Measurements from ENCODE around the gene BIN1. TPM values are rescaled to one million over a fixed set of nuclear protein-coding genes. Genes with fewer than 3 reads are reported as not detected.
A peak's percentile ranks its signal among the peaks of the same experiment; 100 is the strongest.

BIN1 gene, protein sequence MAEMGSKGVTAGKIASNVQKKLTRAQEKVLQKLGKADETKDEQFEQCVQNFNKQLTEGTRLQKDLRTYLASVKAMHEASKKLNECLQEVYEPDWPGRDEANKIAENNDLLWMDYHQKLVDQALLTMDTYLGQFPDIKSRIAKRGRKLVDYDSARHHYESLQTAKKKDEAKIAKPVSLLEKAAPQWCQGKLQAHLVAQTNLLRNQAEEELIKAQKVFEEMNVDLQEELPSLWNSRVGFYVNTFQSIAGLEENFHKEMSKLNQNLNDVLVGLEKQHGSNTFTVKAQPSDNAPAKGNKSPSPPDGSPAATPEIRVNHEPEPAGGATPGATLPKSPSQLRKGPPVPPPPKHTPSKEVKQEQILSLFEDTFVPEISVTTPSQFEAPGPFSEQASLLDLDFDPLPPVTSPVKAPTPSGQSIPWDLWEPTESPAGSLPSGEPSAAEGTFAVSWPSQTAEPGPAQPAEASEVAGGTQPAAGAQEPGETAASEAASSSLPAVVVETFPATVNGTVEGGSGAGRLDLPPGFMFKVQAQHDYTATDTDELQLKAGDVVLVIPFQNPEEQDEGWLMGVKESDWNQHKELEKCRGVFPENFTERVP
- total RNA-seq (10 to 100 TPM; 22.9 to 37.9 TPM), polyA plus RNA-seq (10 to 100 TPM; 15.4 to 20.3 TPM)
- long read RNA-seq, donor 1, transcript BIN1-209 (15 exons, 2,293 nt): minor isoform, 31 of 175 reads
- long read RNA-seq, donor 1, transcript BIN1-211 (14 exons, 2,143 nt): major isoform, 64 of 175 reads
- long read RNA-seq, donor 1, transcript BIN1-204 (13 exons, 2,074 nt): minor isoform, 18 of 175 reads
- long read RNA-seq, donor 1, partial matches to known transcripts: 16 of 175 reads
- long read RNA-seq, donor 1, other reads (novel, unspliced or antisense): 42 of 175 reads
- long read RNA-seq, donor 2, transcript BIN1-211 (14 exons, 2,143 nt): major isoform, 10 of 32 reads
- long read RNA-seq, donor 2, transcript BIN1-209 (15 exons, 2,293 nt): minor isoform, 7 of 32 reads
- long read RNA-seq, donor 2, partial matches to known transcripts: 7 of 32 reads
- long read RNA-seq, donor 2, other reads (novel, unspliced or antisense): 6 of 32 reads

DNA sequence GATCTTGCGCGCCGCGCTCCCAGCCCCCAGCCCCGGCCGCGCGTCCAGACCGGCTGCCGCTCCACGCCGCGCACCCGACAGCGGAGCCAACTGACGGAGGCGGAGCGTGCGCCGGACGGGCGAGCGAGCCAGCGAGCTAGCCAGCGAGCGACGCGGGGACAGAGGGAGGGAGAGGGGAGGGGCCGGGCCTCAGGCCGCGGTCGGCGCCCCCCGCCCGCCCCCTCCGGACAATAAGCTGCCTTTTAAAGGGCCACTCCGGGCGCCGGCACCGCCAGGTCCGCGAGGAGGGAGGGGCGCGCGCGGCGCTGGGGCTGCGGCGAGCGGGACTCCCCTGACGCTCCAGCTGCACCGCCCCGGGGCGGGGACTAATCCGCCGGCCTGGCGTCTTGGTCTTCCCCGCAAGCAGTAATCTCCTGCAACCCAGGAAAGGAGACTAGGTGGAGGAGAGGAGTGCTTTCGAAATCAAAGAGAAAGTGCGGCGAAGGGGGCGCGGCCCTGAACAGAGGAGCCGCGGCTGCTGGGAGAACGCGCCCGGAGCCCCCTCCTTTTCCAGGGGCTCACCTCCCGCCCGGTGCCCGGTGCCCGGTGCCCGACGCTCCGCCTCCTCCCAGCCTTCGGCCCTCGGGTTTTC, at the start of gene BIN1:
BIN1 (minus strand) TSS at position 164 of the 631 bp plus-strand sequence. CDS start 211 bp downstream, outside the sequence.
- no peak within 1 kb of the TSS for H3K27ac ChIP-seq (ENCODE audit: low read depth in 1 of 2, low read length in 2 of 2)
- peak within 1 kb of the TSS; percentile 52 to 73 for H3K4me3 ChIP-seq (ENCODE audit: low read length in 2 of 2)
- 0 to 1% methylated on average over 53 to 77 of the region's 77 CpGs for WGBS, 2 donors
- H3K4me1 ChIP-seq (ENCODE audit: control insufficient read depth in 1 of 2, insufficient read depth in 2 of 2, low read length in 2 of 2): no peaks in the 10 kb centered on the region
- no peaks in the 10 kb centered on the region for H3K36me3 ChIP-seq (ENCODE audit: control insufficient read depth in 1 of 2, insufficient read depth in 2 of 2, low read length in 1 of 2)
- ATAC-seq (ENCODE audit: low FRiP score) (peak; percentile 91), DNase-seq (peak; percentile 90 to 94)
- H3K27me3 ChIP-seq (ENCODE audit: control insufficient read depth in 1 of 2, insufficient read depth in 2 of 2, low read length in 1 of 2): no peaks in the 10 kb centered on the region
- intact Hi-C loops (cut with DNase I): loop anchor here in 1 of 2 donors (2.0 kb wide), 1 partner anchor 42 kb away; no protein-coding TSS in a partner anchor
- no peaks in the 10 kb centered on the region for H3K9me3 ChIP-seq (ENCODE audit: control insufficient read depth, low read length)

DNA sequence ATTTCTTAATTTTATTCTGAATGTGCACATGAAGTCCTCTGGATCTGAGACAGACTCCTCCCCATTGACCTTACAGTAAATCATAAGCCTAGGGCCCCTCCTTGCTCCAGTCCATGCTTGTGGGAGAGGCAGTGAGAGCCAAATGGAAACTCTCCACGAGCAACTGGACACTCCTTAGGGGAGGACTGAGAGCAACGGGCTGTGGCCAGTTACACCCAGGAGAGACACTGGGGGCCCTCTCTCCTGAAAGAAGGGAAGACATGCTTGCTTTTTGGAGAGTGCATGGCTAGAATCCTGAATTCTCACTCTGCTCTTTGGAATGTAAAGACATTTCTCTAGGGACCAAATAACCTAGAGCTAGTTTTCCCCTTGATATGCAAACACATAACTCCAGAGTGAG, 49.0 kb upstream of the BIN1 start:
- Histone ChIP-seq H3K4me3 (ENCODE audit: low read length in 2 of 2) (no peak overlapping the region), H3K27me3 (ENCODE audit: control insufficient read depth in 1 of 2, insufficient read depth in 2 of 2, low read length in 1 of 2) (no peaks in the 10 kb centered on the region), H3K36me3 (ENCODE audit: control insufficient read depth in 1 of 2, insufficient read depth in 2 of 2, low read length in 1 of 2) (no peaks in the 10 kb centered on the region), H3K4me1 (ENCODE audit: control insufficient read depth in 1 of 2, insufficient read depth in 2 of 2, low read length in 2 of 2) (no peaks in the 10 kb centered on the region), H3K27ac (ENCODE audit: low read depth in 1 of 2, low read length in 2 of 2) (no peak overlapping the region), H3K9me3 (ENCODE audit: control insufficient read depth, low read length) (no peaks in the 10 kb centered on the region)
- intact Hi-C loops (cut with DNase I): no loop called here
- DNase-seq: no peak
- WGBS, 2 donors: 46 to 65% methylated on average over 2 of the region's 2 CpGs
- ATAC-seq (ENCODE audit: low FRiP score): peak; percentile 80

DNA sequence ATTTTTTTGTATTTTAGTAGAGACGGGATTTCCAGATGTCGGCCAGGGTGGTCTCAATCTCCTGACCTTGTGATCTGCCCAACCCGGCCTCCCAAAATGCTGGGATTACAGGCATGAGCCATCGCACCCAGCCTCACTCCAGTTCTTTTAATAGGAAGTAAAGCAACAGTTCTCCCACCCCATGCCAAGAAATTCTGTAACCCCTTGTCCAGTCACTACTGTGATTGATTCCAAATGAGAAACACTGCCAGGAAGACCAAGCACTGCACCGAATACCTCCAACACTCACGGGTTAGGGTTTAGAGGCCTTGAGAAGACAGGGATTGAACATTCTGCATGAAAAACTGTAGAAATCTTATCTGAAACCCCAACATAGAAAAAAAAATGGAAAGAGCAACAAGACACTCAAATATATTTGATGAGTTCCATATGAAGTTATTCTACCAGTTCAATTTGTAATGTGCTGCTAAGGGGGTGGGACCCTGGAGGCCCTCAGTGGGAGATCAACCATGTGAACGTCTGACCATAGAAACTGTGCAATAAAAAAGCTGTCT, 48.2 kb upstream of the BIN1 start:
- peak; percentile 62 for ATAC-seq (ENCODE audit: low FRiP score)
- Histone ChIP-seq H3K4me3 (ENCODE audit: low read length in 2 of 2) (no peak overlapping the region), H3K9me3 (ENCODE audit: control insufficient read depth, low read length) (no peaks in the 10 kb centered on the region), H3K27me3 (ENCODE audit: control insufficient read depth in 1 of 2, insufficient read depth in 2 of 2, low read length in 1 of 2) (no peaks in the 10 kb centered on the region), H3K36me3 (ENCODE audit: control insufficient read depth in 1 of 2, insufficient read depth in 2 of 2, low read length in 1 of 2) (no peaks in the 10 kb centered on the region), H3K4me1 (ENCODE audit: control insufficient read depth in 1 of 2, insufficient read depth in 2 of 2, low read length in 2 of 2) (no peaks in the 10 kb centered on the region), H3K27ac (ENCODE audit: low read depth in 1 of 2, low read length in 2 of 2) (no peak overlapping the region)
- no peak for DNase-seq
- intact Hi-C loops (cut with DNase I): no loop called here
- WGBS, 2 donors: 45 to 58% methylated on average over 7 of the region's 7 CpGs

DNA sequence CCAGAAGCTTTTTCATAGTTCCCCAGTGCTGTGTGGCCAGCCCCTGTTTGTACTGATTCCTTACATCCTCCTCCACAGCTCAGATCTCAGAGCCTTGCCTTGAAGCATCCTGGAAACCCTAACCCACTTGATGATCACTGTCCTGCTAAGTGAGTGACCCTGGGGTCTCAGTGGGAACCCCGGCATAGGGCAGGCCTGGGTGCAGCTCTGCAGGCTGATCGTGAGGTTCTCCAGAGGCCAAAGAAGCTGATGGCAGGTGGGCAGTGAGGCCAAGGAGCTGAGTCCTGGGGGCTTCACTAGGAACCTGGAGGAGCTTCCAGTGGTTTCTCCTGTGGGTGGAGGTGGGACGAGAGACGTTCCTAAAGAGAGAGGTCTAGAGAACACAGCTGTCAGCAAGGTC, 47.4 kb upstream of the BIN1 start:
- H3K36me3 ChIP-seq (ENCODE audit: control insufficient read depth in 1 of 2, insufficient read depth in 2 of 2, low read length in 1 of 2): no peaks in the 10 kb centered on the region
- no peaks in the 10 kb centered on the region for H3K27me3 ChIP-seq (ENCODE audit: control insufficient read depth in 1 of 2, insufficient read depth in 2 of 2, low read length in 1 of 2)
- DNase-seq (no peak), ATAC-seq (ENCODE audit: low FRiP score) (no peak)
- no peak overlapping the region for H3K27ac ChIP-seq (ENCODE audit: low read depth in 1 of 2, low read length in 2 of 2)
- intact Hi-C loops (cut with DNase I): no loop called here
- 89 to 93% methylated on average over 4 of the region's 4 CpGs for WGBS, 2 donors
- H3K9me3 ChIP-seq (ENCODE audit: control insufficient read depth, low read length): no peaks in the 10 kb centered on the region
- H3K4me1 ChIP-seq (ENCODE audit: control insufficient read depth in 1 of 2, insufficient read depth in 2 of 2, low read length in 2 of 2): no peaks in the 10 kb centered on the region
- H3K4me3 ChIP-seq (ENCODE audit: low read length in 2 of 2): no peak overlapping the region

DNA sequence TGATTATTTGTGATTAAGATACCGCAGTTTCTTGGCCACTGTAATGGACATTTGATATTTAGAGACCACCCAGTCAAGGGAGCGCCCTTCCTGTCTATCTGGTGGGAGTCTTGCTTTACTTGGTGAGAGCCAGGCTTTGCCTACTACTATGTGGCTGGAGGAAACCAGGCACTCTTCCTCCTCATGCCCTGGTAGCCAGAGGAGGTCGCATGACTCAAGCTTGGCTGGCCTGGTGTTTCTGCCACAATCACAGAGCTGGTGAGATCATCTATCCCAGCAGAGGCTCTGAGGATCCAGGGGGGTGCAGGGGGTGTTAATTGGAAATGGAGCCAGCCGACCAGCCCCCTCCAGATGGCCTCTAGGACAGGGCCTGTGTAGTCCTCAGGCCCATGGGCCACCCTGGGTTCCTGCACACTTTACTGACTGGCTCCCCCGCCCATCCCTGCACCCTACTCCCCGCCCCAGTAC, 46.8 kb upstream of the BIN1 start:
- Histone ChIP-seq H3K36me3 (ENCODE audit: control insufficient read depth in 1 of 2, insufficient read depth in 2 of 2, low read length in 1 of 2) (no peaks in the 10 kb centered on the region), H3K4me3 (ENCODE audit: low read length in 2 of 2) (no peak overlapping the region), H3K4me1 (ENCODE audit: control insufficient read depth in 1 of 2, insufficient read depth in 2 of 2, low read length in 2 of 2) (no peaks in the 10 kb centered on the region), H3K27ac (ENCODE audit: low read depth in 1 of 2, low read length in 2 of 2) (no peak overlapping the region), H3K9me3 (ENCODE audit: control insufficient read depth, low read length) (no peaks in the 10 kb centered on the region), H3K27me3 (ENCODE audit: control insufficient read depth in 1 of 2, insufficient read depth in 2 of 2, low read length in 1 of 2) (no peaks in the 10 kb centered on the region)
- DNase-seq (peak; percentile 66 to 80), ATAC-seq (ENCODE audit: low FRiP score) (peak; percentile 41)
- intact Hi-C loops (cut with DNase I): no loop called here
- WGBS, 2 donors: 81 to 85% methylated on average over 6 of the region's 6 CpGs

DNA sequence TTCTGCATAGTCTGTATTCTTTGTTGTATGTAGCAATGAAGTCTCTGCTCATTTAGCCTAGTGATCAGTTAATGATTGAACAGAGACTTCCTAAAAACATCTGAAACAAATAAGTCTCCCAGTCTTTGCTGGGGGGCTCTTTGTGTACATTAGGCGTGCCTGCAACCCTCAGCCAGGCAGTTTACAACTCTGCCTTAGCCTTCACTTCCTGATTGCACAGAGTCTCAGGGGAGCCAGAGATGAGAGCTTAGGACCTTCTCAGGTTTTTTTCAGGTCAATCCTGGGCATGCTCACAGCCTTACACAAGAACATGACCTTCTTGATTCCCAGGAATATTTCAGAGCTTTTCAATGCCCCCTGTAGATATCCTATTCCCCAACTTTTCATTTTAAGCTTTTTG, 44.0 kb upstream of the BIN1 start:
- Histone ChIP-seq H3K36me3 (ENCODE audit: control insufficient read depth in 1 of 2, insufficient read depth in 2 of 2, low read length in 1 of 2) (no peaks in the 10 kb centered on the region), H3K4me3 (ENCODE audit: low read length in 2 of 2) (no peak overlapping the region), H3K9me3 (ENCODE audit: control insufficient read depth, low read length) (no peaks in the 10 kb centered on the region), H3K27ac (ENCODE audit: low read depth in 1 of 2, low read length in 2 of 2) (no peak overlapping the region), H3K4me1 (ENCODE audit: control insufficient read depth in 1 of 2, insufficient read depth in 2 of 2, low read length in 2 of 2) (no peaks in the 10 kb centered on the region), H3K27me3 (ENCODE audit: control insufficient read depth in 1 of 2, insufficient read depth in 2 of 2, low read length in 1 of 2) (no peaks in the 10 kb centered on the region)
- ATAC-seq (ENCODE audit: low FRiP score) (no peak), DNase-seq (no peak)
- intact Hi-C loops (cut with DNase I): no loop called here
- WGBS, 2 donors: 97 to 100% methylated on average over 1 of the region's 1 CpG

DNA sequence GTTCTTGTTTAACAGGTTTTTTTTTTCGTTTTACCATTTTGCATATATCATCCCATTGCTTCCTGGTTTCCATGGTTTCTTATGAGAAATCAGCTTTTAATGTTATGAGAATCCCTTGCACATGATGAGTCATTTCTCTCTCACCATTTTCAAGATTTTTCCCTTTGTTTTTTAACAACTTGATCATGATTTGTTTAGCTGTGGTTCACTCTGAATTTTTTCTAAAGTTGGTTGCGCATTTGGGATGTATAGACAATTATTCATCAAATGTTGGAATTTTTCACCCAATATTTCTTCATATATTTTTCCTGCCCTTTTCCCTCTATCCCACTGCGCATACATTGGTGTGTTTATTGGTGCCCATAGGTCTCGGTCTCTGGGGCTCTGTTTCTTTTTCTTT, 42.4 kb upstream of the BIN1 start:
- no peaks in the 10 kb centered on the region for H3K27me3 ChIP-seq (ENCODE audit: control insufficient read depth in 1 of 2, insufficient read depth in 2 of 2, low read length in 1 of 2)
- DNase-seq: no peak
- no peak for ATAC-seq (ENCODE audit: low FRiP score)
- WGBS, 2 donors: 91 to 92% methylated on average over 4 of the region's 4 CpGs
- no peaks in the 10 kb centered on the region for H3K36me3 ChIP-seq (ENCODE audit: control insufficient read depth in 1 of 2, insufficient read depth in 2 of 2, low read length in 1 of 2)
- intact Hi-C loops (cut with DNase I): no loop called here
- no peaks in the 10 kb centered on the region for H3K9me3 ChIP-seq (ENCODE audit: control insufficient read depth, low read length)
- H3K4me1 ChIP-seq (ENCODE audit: control insufficient read depth in 1 of 2, insufficient read depth in 2 of 2, low read length in 2 of 2): no peaks in the 10 kb centered on the region
- H3K27ac ChIP-seq (ENCODE audit: low read depth in 1 of 2, low read length in 2 of 2): no peak overlapping the region
- H3K4me3 ChIP-seq (ENCODE audit: low read length in 2 of 2): no peak overlapping the region
